HepG2 (cell line): ENCODE results near the gene EPB41L4A. TPM values are rescaled to one million over a fixed set of nuclear protein-coding genes. Genes with fewer than 3 reads are reported as not detected.
A peak's percentile ranks its signal among the peaks of the same experiment; 100 is the strongest.

ENCODE experiments used
- ATAC-seq: fragments of 200-7000 bp; cut with Tn5 transposase; 3 replicates; pipeline ENCODE4 v1.9.1; 2020; ENCODE audit warnings: mild to moderate bottlenecking, moderate library complexity
- BruUV-seq: library from RNA; stranded (reverse); fragments of 400-500 nt; replicated peaks from 2 replicates; lab custom pipeline; 2021; lab: Mats Ljungman, UMichigan
- CTCF ChIA-PET: fragments of 300-600 bp; formaldehyde crosslinking; extraction: SDS; loops from one replicate; lab custom pipeline; 2021; ENCODE audit warnings: low total read pairs, inconsistent platforms, low intra/inter-chr PET ratio; lab: Yijun Ruan, JAX
- POLR2A ChIA-PET: fragments of 350-600 bp; sonication (Branson Sonifier 250); formaldehyde crosslinking; loops from one replicate; lab custom pipeline; 2020; ENCODE audit warnings: antibody characterized with exemption, inconsistent platforms; lab: Yijun Ruan, JAX
- DNase-seq: peaks from one replicate; pipeline ENCODE4 v3.0.0-alpha.2; 2015; ENCODE audit warnings: low spot score
- FAIRE-seq: peaks from 3 replicates; lab custom pipeline; 2011; peaks lifted over from hg19 to GRCh38; lab: Jason Lieb, UNC
- H2AFZ ChIP-seq: one replicate; pipeline ENCODE4 v1.6.1; 2011; ENCODE audit warnings: low read length, inconsistent platforms
- H3K27ac ChIP-seq: fragments of 300-600 bp; 3 replicates; pipeline ENCODE4 v1.8.0; 2011; ENCODE audit warnings: mixed run types, mild to moderate bottlenecking, mixed read lengths, low read length, inconsistent platforms; ENCODE audit not compliant: insufficient read depth; ENCODE audit errors: extremely low read length
- H3K27me3 ChIP-seq, 2 experiments: fragments of 200-600 bp in 1 of 2; 2 replicates in 1 of 2; 3 replicates in 1 of 2; pipeline versions ENCODE4 v1.6.0 to v1.8.0; 2011; ENCODE audit warnings: low read length in 2 of 2, mild to moderate bottlenecking in 2 of 2, moderate library complexity in 2 of 2, inconsistent platforms in 1 of 2; ENCODE audit not compliant: insufficient read depth in 2 of 2, control insufficient read depth in 1 of 2
- H3K36me3 ChIP-seq, 2 experiments: fragments of 200-600 bp in 1 of 2; replicated peaks in 1 of 2; 2 replicates in 1 of 2; 3 replicates in 1 of 2; pipeline versions ENCODE4 v1.5.1 to v1.8.0; 2011; ENCODE audit warnings: low read length in 2 of 2, inconsistent platforms in 1 of 2; ENCODE audit not compliant: insufficient read depth in 2 of 2, control insufficient read depth in 1 of 2
- H3K4me1 ChIP-seq: 2 replicates; pipeline ENCODE4 v1.5.1; 2012; ENCODE audit warnings: low read length, inconsistent platforms; ENCODE audit not compliant: insufficient read depth
- H3K4me2 ChIP-seq: 2 replicates; pipeline ENCODE4 v1.6.0; 2011; ENCODE audit warnings: low read depth, low read length, inconsistent platforms
- H3K4me3 ChIP-seq, 3 experiments: fragments of 200-600 bp in 1 of 3; sonication (generic), shearing (Covaris generic) in 1 of 3; replicated peaks in 1 of 3; 2 replicates each; pipeline ENCODE4 v1.5.1; 2011 to 2016; ENCODE audit warnings: low read length in 3 of 3, inconsistent platforms in 2 of 3, low read depth in 2 of 3, mild to moderate bottlenecking in 2 of 3, control low read depth in 1 of 3, mixed read lengths in 1 of 3; ENCODE audit not compliant: insufficient read depth in 1 of 3
- H3K79me2 ChIP-seq: one replicate; pipeline ENCODE4 v1.6.1; 2011; ENCODE audit warnings: low read length, inconsistent platforms; ENCODE audit not compliant: insufficient read depth
- H3K9ac ChIP-seq: 2 replicates; pipeline ENCODE4 v1.6.0; 2011; ENCODE audit warnings: mild to moderate bottlenecking, low read depth, low read length, inconsistent platforms; ENCODE audit not compliant: insufficient read depth
- H3K9me3 ChIP-seq: 2 replicates; pipeline ENCODE4 v1.5.1; 2012; ENCODE audit warnings: mild to moderate bottlenecking, low read length
- H4K20me1 ChIP-seq: 2 replicates; pipeline ENCODE4 v1.6.0; 2011; ENCODE audit warnings: inconsistent platforms, mild to moderate bottlenecking, low read length, moderate library complexity; ENCODE audit not compliant: insufficient read depth
- BRCA1 ChIP-seq: sonication (generic); formaldehyde crosslinking; IDR thresholded peaks from 2 replicates; pipeline ENCODE4 v1.4.0; 2020; ENCODE audit warnings: missing genetic modification reagents
- CBX5 ChIP-seq: sonication (generic); formaldehyde crosslinking; IDR thresholded peaks from 2 replicates; pipeline ENCODE4 v1.4.0; 2020; ENCODE audit warnings: missing genetic modification reagents, borderline replicate concordance
- CEBPB ChIP-seq: IDR thresholded peaks from 2 replicates; pipeline ENCODE4 v1.6.1; 2011; ENCODE audit warnings: low read depth, low read length, improper control_type of control experiment, borderline replicate concordance
- FOSL1 ChIP-seq: sonication (generic); formaldehyde crosslinking; IDR thresholded peaks from 2 replicates; pipeline ENCODE4 v1.9.0; 2021; ENCODE audit warnings: missing genetic modification reagents, borderline replicate concordance
- FOSL2 ChIP-seq: sonication (generic); formaldehyde crosslinking; IDR thresholded peaks from 2 replicates; pipeline ENCODE4 v1.4.0; 2020; ENCODE audit warnings: missing genetic modification reagents
- FOXK2 ChIP-seq: fragments of 450-650 bp; IDR thresholded peaks from 2 replicates; pipeline ENCODE4 v1.6.1; 2016
- ISL2 ChIP-seq: sonication (generic); formaldehyde crosslinking; IDR thresholded peaks from 2 replicates; pipeline ENCODE4 v1.5.0; 2020; ENCODE audit warnings: missing genetic modification reagents
- KDM3A ChIP-seq: IDR thresholded peaks from 2 replicates; pipeline ENCODE4 v1.6.1; 2018; ENCODE audit warnings: low read depth, missing compliant biosample characterization
- KDM5B ChIP-seq: sonication (generic); formaldehyde crosslinking; IDR thresholded peaks from 2 replicates; pipeline ENCODE4 v1.4.0; 2020; ENCODE audit warnings: missing genetic modification reagents, mild to moderate bottlenecking, borderline replicate concordance
- NFE2L1 ChIP-seq: sonication (generic); formaldehyde crosslinking; IDR thresholded peaks from 2 replicates; pipeline ENCODE4 v1.4.0; 2020; ENCODE audit warnings: missing genetic modification reagents, mild to moderate bottlenecking, borderline replicate concordance
- SKI ChIP-seq: fragments of 450-650 bp; IDR thresholded peaks from one replicate; pipeline ENCODE4 v1.6.1; 2018; ENCODE audit warnings: mild to moderate bottlenecking; ENCODE audit not compliant: partially characterized antibody
- SMARCE1 ChIP-seq: fragments of 450-650 bp; IDR thresholded peaks from 2 replicates; pipeline ENCODE4 v1.6.1; 2017; ENCODE audit warnings: borderline replicate concordance
- SOX5 ChIP-seq: IDR thresholded peaks from 2 replicates; pipeline ENCODE4 v1.6.1; 2016; ENCODE audit warnings: borderline replicate concordance
- TMF1 ChIP-seq: sonication (generic); formaldehyde crosslinking; IDR thresholded peaks from 2 replicates; pipeline ENCODE4 v1.8.1; 2022; ENCODE audit warnings: low read depth, missing genetic modification reagents
- TSC22D2 ChIP-seq: sonication (generic); formaldehyde crosslinking; IDR thresholded peaks from 2 replicates; pipeline ENCODE4 v1.5.1; 2020; ENCODE audit warnings: missing genetic modification reagents, mild to moderate bottlenecking, borderline replicate concordance
- ZMAT5 ChIP-seq: sonication (generic); formaldehyde crosslinking; IDR thresholded peaks from 2 replicates; pipeline ENCODE4 v1.5.0; 2020; ENCODE audit warnings: mild to moderate bottlenecking, low read depth, missing genetic modification reagents, borderline replicate concordance
- ZNF142 ChIP-seq: sonication (generic); formaldehyde crosslinking; IDR thresholded peaks from 2 replicates; pipeline ENCODE4 v1.4.0; 2020; ENCODE audit warnings: missing genetic modification reagents
- ZNF260 ChIP-seq: sonication (generic); formaldehyde crosslinking; IDR thresholded peaks from 2 replicates; pipeline ENCODE4 v1.4.0; 2020; ENCODE audit warnings: missing genetic modification reagents, low read depth, mild to moderate bottlenecking, borderline replicate concordance
- ZNF317 ChIP-seq: sonication (generic); formaldehyde crosslinking; IDR thresholded peaks from 2 replicates; pipeline ENCODE4 v1.5.0; 2020; ENCODE audit warnings: mild to moderate bottlenecking, missing genetic modification reagents
- WGBS: methylation state at CpG from one replicate; pipeline ENCODE4 v1.1.6; 2017; ENCODE audit warnings: low lambda C conversion rate; 5-methylcytosine and 5-hydroxymethylcytosine counted together
- in situ Hi-C: cut with HindIII; loops from 2 replicates; pipeline ENCODE4 v1.10.0; 2017; ENCODE audit warnings: low pct_unique_long_range_greater_than_20kb; ENCODE audit not compliant: extremely low pct_ligation_motif_present
- intact Hi-C: fragments of 100-400 bp; cut with micrococcal nuclease; formaldehyde crosslinking; loops from one replicate; pipeline ENCODE4 v1.10.0; 2022; ENCODE audit not compliant: unreplicated experiment
- polyA plus RNA-seq, 8 experiments: library from polyadenylated mRNA; depleted of rRNA in 3 of 8; stranded (reverse) in 7 of 8; unstranded in 1 of 8; fragments of >200 nt; fragmentation: Illumina TruSeq in 4 of 8; extraction: Trizol in 4 of 8; gene quantifications; 2 replicates each; pipeline versions ENCODE4 v1.2.1 to v1.2.3, GENCODE V29; 2011 to 2016; ENCODE audit warnings: low read depth in 4 of 8, missing spikeins in 1 of 8, mixed read lengths in 1 of 8; ENCODE audit not compliant: insufficient read depth in 1 of 8
- total RNA-seq, 5 experiments: library from RNA; depleted of rRNA; stranded (reverse); fragments of >200 nt; fragmentation: Illumina TruSeq; extraction: Trizol; gene quantifications; 2 replicates each; pipeline ENCODE4 v1.2.3, GENCODE V29; 2016; ENCODE audit warnings: low read depth in 1 of 5

The EPB41L4A gene
- total and polyA plus RNA-seq, 2 of the 13 experiments (the other 11 are each of a cell fraction or from before 2014, with no cell fraction given), result 0.07 TPM; not detected in 1

- TF ChIP-seq CEBPB (peak; percentile 52; the same call in 1 of the 2 replicates), ZNF260 (CRISPR knock-in tag) (no peak), ZMAT5 (CRISPR knock-in tag) (no peak), FOXK2 (no peak), ISL2 (CRISPR knock-in tag) (no peak), KDM5B (no peak), FOSL1 (CRISPR knock-in tag) (no peak), SMARCE1 (no peak), SKI (no peak), FOSL2 (CRISPR knock-in tag) (0 out of 2 replicates have a peak, but pooled peaks have one; percentile 25), NFE2L1 (CRISPR knock-in tag) (no peak), SOX5 (CRISPR knock-in tag) (peak; percentile 35; the same call in 1 of the 2 replicates), BRCA1 (no peak), ZNF317 (CRISPR knock-in tag) (no peak), KDM3A (CRISPR knock-in tag) (no peak)
- TF ChIP-seq, all 625 proteins: peak for 3
Observed at GRCh38 chr5:112338681-112339337, 80.3 kb downstream of the EPB41L4A start (continued).

- in situ Hi-C loops (no loop called here), intact Hi-C loops (no loop called here)
- POLR2A ChIA-PET, result no interaction called here
- Histone ChIP-seq H3K4me1 (no peaks in the 10 kb centered on the region), H3K27me3 (no peaks in the 10 kb centered on the region), H3K9ac (no peak overlapping the region), H3K36me3 (no peaks in the 10 kb centered on the region), H3K9me3 (no peaks in the 10 kb centered on the region), H3K4me2 (no peak overlapping the region), H3K27ac (no peak overlapping the region), H3K79me2 (no peaks in the 10 kb centered on the region), H2AFZ (no peak overlapping the region), H3K4me3 (no peak overlapping the region), H4K20me1 (no peaks in the 10 kb centered on the region)
- BruUV-seq, result no TSS peak
- CTCF ChIA-PET, result no interaction called here
- DNase-seq (no peak), FAIRE-seq (no peak), ATAC-seq (no peak)
- WGBS, result 6% methylated on average over 5 of the region's 5 CpGs
- TF ChIP-seq TMF1 (CRISPR knock-in tag) (no peak), CBX5 (CRISPR knock-in tag) (no peak), TSC22D2 (CRISPR knock-in tag) (no peak), ZNF142 (CRISPR knock-in tag) (no peak)
Observed at GRCh38 chr5:112333331-112333781, 85.7 kb downstream of the EPB41L4A start.
